Lung microvascular endothelial cell (primary cell): ENCODE data around the gene RPH3AL. TPM values are rescaled to one million over a fixed set of nuclear protein-coding genes. Genes with fewer than 3 reads are reported as not detected.

Experiments
- total RNA-seq: library from RNA; depleted of rRNA; stranded (reverse); fragments of >200 nt; gene quantifications from 2 replicates; pipeline ENCODE4 v1.2.1, GENCODE V29; 2014

Gene RPH3AL
- total RNA-seq, 1 donor from 2014 or later = 22.2 TPM

Other genes with a start within 250 kb of the RPH3AL start
- gene SCGB1C2, start 215.2 kb downstream of the RPH3AL start, total RNA-seq = not detected in 2 replicates
- 5.9 and 37.9 TPM in 2 replicates for gene DOC2B, start 171.2 kb downstream of the RPH3AL start, total RNA-seq
- 10.7 and 17.2 TPM in 2 replicates for gene RFLNB, start 93.1 kb upstream of the RPH3AL start, total RNA-seq